GM15510 (cell line): ENCODE measurements around the gene SLC2A13.
A peak's percentile ranks its signal among the peaks of the same experiment; 100 is the strongest.

ENCODE experiments used
- POLR2A ChIP-seq: IDR thresholded peaks from 3 replicates; pipeline ENCODE4 v1.6.1; 2011; ENCODE audit warnings: borderline replicate concordance; ENCODE audit not compliant: insufficient read length; ENCODE audit errors: extremely low read depth

Gene SLC2A13

DNA sequence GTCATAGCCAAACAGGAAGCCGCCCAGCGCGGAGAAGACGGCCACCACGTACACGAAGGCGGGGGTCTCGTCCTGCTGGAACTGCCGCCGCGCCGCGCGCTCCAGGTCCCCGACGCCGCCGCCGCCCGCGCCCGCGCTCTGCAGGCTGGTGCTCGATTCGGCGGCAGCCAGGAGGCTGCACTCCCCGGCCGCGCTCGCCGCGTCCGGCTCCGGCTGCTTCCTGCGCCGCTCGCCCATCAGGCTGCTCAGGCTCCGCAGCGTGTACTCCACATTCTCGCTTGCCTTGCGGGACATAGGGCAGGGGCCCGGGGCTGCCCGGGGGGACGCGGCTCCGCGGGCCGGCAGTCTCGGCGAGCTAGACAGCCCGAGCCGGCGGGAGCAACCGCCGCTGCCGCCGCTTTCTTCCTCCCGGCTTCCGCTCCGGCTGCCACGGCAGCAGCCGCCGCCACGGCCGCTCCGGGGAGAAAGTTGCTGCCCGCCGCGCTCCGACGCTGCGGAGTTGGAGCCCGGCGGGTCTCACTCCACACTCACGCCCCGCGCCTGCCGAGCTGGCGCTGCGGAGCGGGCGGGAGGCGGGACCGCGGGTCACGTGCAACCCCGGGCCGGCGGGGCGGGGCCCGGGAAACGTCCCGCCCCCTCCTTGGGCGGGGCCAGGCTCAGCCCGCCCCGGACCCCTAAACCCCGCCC, at the start of gene SLC2A13:
Gene SLC2A13 (minus strand): TSS at position 567 of the 687 bp plus-strand sequence. CDS start 273 bp downstream, at position 294.
- TF ChIP-seq POLR2A: peak; percentile 61

- TF ChIP-seq POLR2A: no peak
Measured at GRCh38 chr12:40154381-40154780, 48.5 kb upstream of the SLC2A13 start.

GRCh38 chr12:40153432-40153831, 47.6 kb upstream of the SLC2A13 start:
- no peak for TF ChIP-seq POLR2A

GRCh38 chr12:40152783-40153383, 47.0 kb upstream of the SLC2A13 start:
- TF ChIP-seq POLR2A: no peak

DNA sequence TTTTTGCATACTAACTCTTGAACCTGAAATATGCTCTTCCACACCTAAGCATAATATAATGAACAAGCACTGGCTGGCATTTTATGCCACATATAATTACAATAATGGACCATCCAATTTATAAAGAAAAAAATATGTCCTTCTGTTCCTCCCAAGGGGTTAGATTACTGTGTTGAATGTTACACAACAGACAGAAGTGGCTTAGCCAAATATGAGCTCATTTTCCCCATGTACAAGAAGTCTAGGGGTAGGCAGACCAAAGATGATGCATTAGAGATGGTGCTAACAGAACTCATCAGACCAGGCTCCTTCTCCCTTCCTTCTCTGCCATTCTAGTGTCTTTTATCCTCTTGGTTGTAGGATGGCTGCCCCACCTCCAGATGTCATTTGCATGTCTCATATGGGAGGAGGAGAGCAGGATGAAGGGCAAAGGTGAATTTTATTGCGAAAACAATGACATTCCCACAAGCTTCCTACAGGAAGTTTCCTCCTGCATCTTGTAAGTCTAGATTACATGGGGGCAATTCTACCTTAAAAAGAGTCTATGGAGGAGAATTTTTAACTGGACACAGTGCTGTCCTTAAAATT, 43.9 kb upstream of the SLC2A13 start:
- TF ChIP-seq POLR2A: no peak

DNA sequence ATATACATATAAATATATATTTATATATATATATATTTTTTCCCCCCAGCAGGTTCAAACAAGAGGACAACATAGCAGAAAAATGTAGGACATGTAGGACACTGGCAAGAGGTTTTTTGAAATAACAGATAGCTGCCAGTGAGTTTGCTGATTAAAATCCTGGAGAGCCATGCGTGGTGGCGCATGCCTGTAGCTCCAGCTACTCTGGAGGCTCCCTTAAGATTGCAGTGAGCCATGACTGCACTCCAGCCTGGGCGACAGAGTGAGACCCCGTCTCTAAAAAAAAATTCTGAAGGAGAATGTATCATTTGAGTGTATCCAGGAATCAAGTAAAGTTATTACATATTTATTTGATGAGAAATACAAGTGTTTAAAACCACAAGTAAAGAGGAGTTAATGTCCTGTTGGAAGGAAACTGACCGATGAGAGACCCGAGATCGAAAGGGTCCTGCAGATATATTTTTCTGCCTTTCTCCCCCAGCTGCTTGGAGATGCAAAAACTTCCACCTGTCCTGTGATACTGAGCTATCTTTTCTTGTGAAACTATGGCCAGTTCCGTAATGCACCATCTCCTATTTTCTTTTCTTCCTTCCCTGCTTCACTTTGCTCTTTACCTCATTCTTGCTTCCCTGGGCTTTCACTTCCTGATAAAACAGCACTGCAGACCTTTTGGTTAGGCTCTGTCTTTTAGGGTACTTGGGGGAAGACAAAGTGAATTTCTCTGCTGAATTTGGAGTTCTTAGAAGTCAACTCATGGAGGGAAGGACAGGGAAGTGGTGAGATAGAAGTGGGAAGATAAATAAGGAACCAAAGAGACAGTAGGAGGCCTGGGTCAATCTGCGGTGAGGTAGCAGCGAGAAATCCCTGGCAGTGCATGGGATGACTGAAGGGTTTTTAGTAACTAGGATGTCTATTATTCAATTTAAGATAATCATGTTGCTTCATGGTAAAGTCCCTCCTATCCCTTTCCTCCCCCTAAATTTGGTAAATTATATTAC, 41.2 kb upstream of the SLC2A13 start:
- no peak for TF ChIP-seq POLR2A

GRCh38 chr12:40145896-40146295, 40.0 kb upstream of the SLC2A13 start:
- TF ChIP-seq POLR2A: no peak

GRCh38 chr12:40144023-40144422, 38.1 kb upstream of the SLC2A13 start:
- TF ChIP-seq POLR2A: no peak

GRCh38 chr12:40142001-40142744, 36.3 kb upstream of the SLC2A13 start:
- TF ChIP-seq POLR2A: no peak

- TF ChIP-seq POLR2A: no peak
Measured at GRCh38 chr12:40138526-40138925, 32.6 kb upstream of the SLC2A13 start.

DNA sequence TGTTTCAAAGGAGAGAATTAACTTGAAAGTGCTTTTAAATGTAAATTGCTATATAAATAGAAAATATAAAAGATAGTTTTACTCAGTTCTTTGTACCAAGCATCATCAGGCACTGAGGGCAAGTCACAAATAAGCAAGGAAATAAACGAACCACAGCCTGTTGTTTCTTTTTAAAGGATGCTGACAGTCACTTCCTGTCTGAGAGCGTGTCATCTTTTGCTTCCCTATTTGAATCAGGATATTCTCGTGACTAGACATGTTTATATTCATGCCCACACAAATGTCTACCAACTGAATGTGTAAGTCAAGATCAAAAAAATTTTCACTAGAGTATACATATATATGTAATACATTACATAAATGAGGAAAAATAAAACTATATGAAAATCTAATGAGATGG, 31.4 kb upstream of the SLC2A13 start:
- no peak for TF ChIP-seq POLR2A

DNA sequence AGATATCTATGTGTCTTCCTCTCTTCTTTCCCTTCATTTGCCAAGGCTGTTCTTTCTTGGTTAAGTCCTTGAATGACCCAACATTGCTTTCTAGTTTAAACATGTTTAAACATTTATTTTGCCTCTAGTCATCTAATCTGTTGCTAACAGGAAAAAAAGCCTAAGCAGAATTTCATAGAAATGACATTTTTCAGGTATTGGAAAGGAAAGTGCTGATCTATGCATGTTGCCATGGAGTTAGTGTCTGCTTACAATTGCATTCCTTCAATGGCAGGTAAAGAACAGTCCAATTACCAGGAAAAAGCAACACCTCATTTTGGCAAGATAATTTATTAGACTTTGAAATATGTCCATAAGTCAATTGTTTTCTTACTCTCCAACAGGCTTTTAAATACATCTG, 21.5 kb upstream of the SLC2A13 start:
- no peak for TF ChIP-seq POLR2A

GRCh38 chr12:40123496-40123895, 17.6 kb upstream of the SLC2A13 start:
- no peak for TF ChIP-seq POLR2A

- TF ChIP-seq POLR2A: no peak
Measured at GRCh38 chr12:40122842-40123241, 17.0 kb upstream of the SLC2A13 start.
